H1 (cell line): ENCODE results near the gene ZNF618.

Experiments used
- ATF2 ChIP-seq: IDR thresholded peaks from 2 replicates; pipeline ENCODE4 v1.6.1; 2012; ENCODE audit warnings: low read length, inconsistent platforms
- CTCF ChIP-seq, 3 experiments: IDR thresholded peaks; 1 replicate in 2 of 3; 2 replicates in 1 of 3; pipeline versions ENCODE4 v1.5.1 to v1.6.1; 2011; ENCODE audit warnings: low read length in 3 of 3, mild to moderate bottlenecking in 3 of 3, inconsistent platforms in 2 of 3, low read depth in 1 of 3, moderate library complexity in 1 of 3; ENCODE audit not compliant: insufficient read depth in 1 of 3; ENCODE audit errors: control extremely low read depth in 1 of 3
- EGR1 ChIP-seq: IDR thresholded peaks from 2 replicates; pipeline ENCODE4 v1.6.1; 2011; ENCODE audit warnings: low read depth, low read length, borderline replicate concordance
- FOSL1 ChIP-seq: IDR thresholded peaks from 2 replicates; pipeline ENCODE4 v1.6.1; 2011; ENCODE audit warnings: mild to moderate bottlenecking, low read depth, low read length, moderate library complexity; ENCODE audit not compliant: insufficient read depth
- KDM1A ChIP-seq: fragments of 200-600, 300-600 bp; sonication (generic); IDR thresholded peaks from 2 replicates; pipeline ENCODE4 v1.7.1; 2016; ENCODE audit warnings: mild to moderate bottlenecking, low read length, borderline replicate concordance
- POLR2AphosphoS5 ChIP-seq: IDR thresholded peaks from 2 replicates; pipeline ENCODE4 v1.6.1; 2011; ENCODE audit warnings: low read depth, low read length
- RAD21 ChIP-seq, 2 experiments: IDR thresholded peaks in 1 of 2; conservative IDR thresholded peaks in 1 of 2; 2 replicates each; pipeline ENCODE4 v1.6.1; 2011; ENCODE audit warnings: low read depth in 2 of 2, low read length in 2 of 2, improper control_type of control experiment in 1 of 2, inconsistent platforms in 1 of 2, mild to moderate bottlenecking in 1 of 2, moderate library complexity in 1 of 2
- RFX5 ChIP-seq: IDR thresholded peaks from 2 replicates; pipeline ENCODE4 v1.6.1; 2011; ENCODE audit warnings: low read depth, low read length, improper control_type of control experiment, borderline replicate concordance
- TAF1 ChIP-seq: IDR thresholded peaks from 2 replicates; pipeline ENCODE4 v1.6.1; 2011; ENCODE audit warnings: mild to moderate bottlenecking, low read depth, low read length
- USF2 ChIP-seq: IDR thresholded peaks from 2 replicates; pipeline ENCODE4 v1.6.1; 2011; ENCODE audit warnings: low read length, improper control_type of control experiment
- YY1 ChIP-seq: IDR thresholded peaks from 2 replicates; pipeline ENCODE4 v1.6.1; 2011; ENCODE audit warnings: low read depth, mild to moderate bottlenecking, low read length

GRCh38 chr9:113854310-113854709 is 21.8 kb upstream of the ZNF618 start:
- TF ChIP-seq RAD21 (IDR thresholded peaks at IDR 0.05 in 1 of 2, conservative IDR thresholded peaks at IDR 0.05 in 1 of 2; ENCODE audit: low read depth in 2 of 2, low read length in 2 of 2) (no peak), POLR2AphosphoS5 (no peak), RFX5 (no peak), USF2 (no peak), FOSL1 (no peak), CTCF (IDR thresholded peaks at IDR 0.05; ENCODE audit: control extremely low read depth in 1 of 3, insufficient read depth in 1 of 3, low read depth in 1 of 3, low read length in 3 of 3) (no peak), YY1 (no peak), TAF1 (no peak), EGR1 (no peak), KDM1A (no peak), ATF2 (no peak)
